HepG2 (cell line): ENCODE measurements around the gene MEIOC. TPM values are rescaled to one million over a fixed set of nuclear protein-coding genes. Genes with fewer than 3 reads are reported as not detected.
A peak's percentile ranks its signal among the peaks of the same experiment; 100 is the strongest.

Experiments used
- ATF3 ChIP-seq: sonication (generic); formaldehyde crosslinking; IDR thresholded peaks from 2 replicates; pipeline ENCODE4 v1.4.0; 2020; ENCODE audit warnings: missing genetic modification reagents
- DBP ChIP-seq: sonication (generic); formaldehyde crosslinking; IDR thresholded peaks from 2 replicates; pipeline ENCODE4 v1.4.0; 2020; ENCODE audit warnings: missing genetic modification reagents; ENCODE audit errors: not compliant biosample characterization
- ERF ChIP-seq: IDR thresholded peaks from 2 replicates; pipeline ENCODE4 v1.6.1; 2018; ENCODE audit warnings: missing biosample characterization, missing genetic modification reagents
- MAFG ChIP-seq: sonication (generic); formaldehyde crosslinking; IDR thresholded peaks from 2 replicates; pipeline ENCODE4 v1.5.1; 2020; ENCODE audit warnings: mild to moderate bottlenecking, missing genetic modification reagents
- NCOA1 ChIP-seq: sonication (generic); formaldehyde crosslinking; IDR thresholded peaks from 2 replicates; pipeline ENCODE4 v1.9.0; 2021; ENCODE audit warnings: missing genetic modification reagents
- PHB2 ChIP-seq: fragments of 450-650 bp; IDR thresholded peaks from 2 replicates; pipeline ENCODE4 v1.6.1; 2018; ENCODE audit not compliant: partially characterized antibody
- PHF21A ChIP-seq: sonication (generic); formaldehyde crosslinking; IDR thresholded peaks from 2 replicates; pipeline ENCODE4 v1.5.0; 2020; ENCODE audit warnings: mild to moderate bottlenecking, missing genetic modification reagents
- POGK ChIP-seq: sonication (generic); formaldehyde crosslinking; conservative IDR thresholded peaks from 2 replicates; pipeline ENCODE4 v1.8.0; 2022; ENCODE audit warnings: mild to moderate bottlenecking, moderate library complexity, missing genetic modification reagents
- REST ChIP-seq, 2 experiments: IDR thresholded peaks; 2 replicates each; pipeline ENCODE4 v1.6.1; 2011 to 2012; ENCODE audit warnings: low read length in 2 of 2, borderline replicate concordance in 1 of 2, low read depth in 1 of 2, mild to moderate bottlenecking in 1 of 2, moderate library complexity in 1 of 2
- SP2 ChIP-seq: sonication (generic); formaldehyde crosslinking; IDR thresholded peaks from 2 replicates; pipeline ENCODE4 v1.5.1; 2020; ENCODE audit warnings: mild to moderate bottlenecking, missing genetic modification reagents
- ZBTB25 ChIP-seq: IDR thresholded peaks from 2 replicates; pipeline ENCODE4 v1.6.1; 2018; ENCODE audit warnings: missing genetic modification reagents
- ZNF235 ChIP-seq: sonication (generic); formaldehyde crosslinking; IDR thresholded peaks from 2 replicates; pipeline ENCODE4 v1.8.1; 2023; ENCODE audit warnings: mild to moderate bottlenecking, missing genetic modification reagents, borderline replicate concordance
- ZNF253 ChIP-seq: sonication (generic); formaldehyde crosslinking; IDR thresholded peaks from 2 replicates; pipeline ENCODE4 v1.8.0; 2022; ENCODE audit warnings: mild to moderate bottlenecking, missing genetic modification reagents, borderline replicate concordance
- ZNF280B ChIP-seq: sonication (generic); formaldehyde crosslinking; IDR thresholded peaks from 2 replicates; pipeline ENCODE4 v1.5.0; 2020; ENCODE audit warnings: missing genetic modification reagents, mild to moderate bottlenecking, borderline replicate concordance
- ZNF362 ChIP-seq: sonication (generic); formaldehyde crosslinking; IDR thresholded peaks from 2 replicates; pipeline ENCODE4 v1.4.0; 2020; ENCODE audit warnings: missing genetic modification reagents, mild to moderate bottlenecking, borderline replicate concordance
- ZNF367 ChIP-seq: sonication (generic); formaldehyde crosslinking; IDR thresholded peaks from 2 replicates; pipeline ENCODE4 v1.4.0; 2020; ENCODE audit warnings: missing genetic modification reagents, borderline replicate concordance
- ZNF652 ChIP-seq: IDR thresholded peaks from 2 replicates; pipeline ENCODE4 v1.6.1; 2016; ENCODE audit warnings: low read depth, borderline replicate concordance
- polyA plus RNA-seq, 8 experiments: library from polyadenylated mRNA; depleted of rRNA in 3 of 8; stranded (reverse) in 7 of 8; unstranded in 1 of 8; fragments of >200 nt; fragmentation: Illumina TruSeq in 4 of 8; extraction: Trizol in 4 of 8; gene quantifications; 2 replicates each; pipeline versions ENCODE4 v1.2.1 to v1.2.3, GENCODE V29; 2011 to 2016; ENCODE audit warnings: low read depth in 4 of 8, missing spikeins in 1 of 8, mixed read lengths in 1 of 8; ENCODE audit not compliant: insufficient read depth in 1 of 8
- total RNA-seq, 5 experiments: library from RNA; depleted of rRNA; stranded (reverse); fragments of >200 nt; fragmentation: Illumina TruSeq; extraction: Trizol; gene quantifications; 2 replicates each; pipeline ENCODE4 v1.2.3, GENCODE V29; 2016; ENCODE audit warnings: low read depth in 1 of 5

Gene MEIOC
- total and polyA plus RNA-seq, 2 of the 13 experiments (the other 11 are each of a cell fraction or from before 2014, with no cell fraction given) = 0.04 to 0.15 TPM

GRCh38 chr17:44689477-44690217, 33.4 kb downstream of the MEIOC start, which contains the start of gene CCDC43 (continued):
- peak in 1 of 2 experiments; percentile 79; a peak in 1 of 4 replicates for TF ChIP-seq REST (IDR thresholded peaks at IDR 0.05; ENCODE audit: borderline replicate concordance in 1 of 2, low read depth in 1 of 2, low read length in 2 of 2)
- peak; percentile 58; the same call in 1 of the 2 replicates for TF ChIP-seq NCOA1 (CRISPR knock-in tag)
- TF ChIP-seq MAFG = no peak
- TF ChIP-seq PHB2 = no peak
- peak; percentile 92 for TF ChIP-seq ERF (CRISPR knock-in tag)
- TF ChIP-seq POGK (CRISPR knock-in tag) = peak; percentile 91
- TF ChIP-seq ZNF280B (CRISPR knock-in tag) = peak; percentile 88
- TF ChIP-seq ZNF652 = no peak; the same call in 1 of the 2 replicates
- peak; percentile 46; the same call in 1 of the 2 replicates for TF ChIP-seq ZNF362
- no peak; the same call in none of the 2 replicates for TF ChIP-seq ATF3
- peak; percentile 68; the same call in 1 of the 2 replicates for TF ChIP-seq ZBTB25 (CRISPR knock-in tag)
- 0 out of 2 replicates have a peak, but pooled peaks have one; percentile 64 for TF ChIP-seq ZNF367 (CRISPR knock-in tag)
- peak; percentile 55 for TF ChIP-seq PHF21A (CRISPR knock-in tag)
- TF ChIP-seq SP2 = peak; percentile 17; the same call in 1 of the 2 replicates
- TF ChIP-seq DBP (CRISPR knock-in tag) = no peak
- TF ChIP-seq ZNF253 (CRISPR knock-in tag) = no peak; the same call in 1 of the 2 replicates
- peak; percentile 98 for TF ChIP-seq ZNF235 (CRISPR knock-in tag)
